Effector memory CD8-positive, alpha-beta T cell (primary cell): ENCODE results near the gene GAB2.
"Not testable (repeated sequence)": the region's sequence is repeated elsewhere in the genome, so short reads cannot be mapped to it uniquely, and the experiment has no call there.

Experiments
- ATAC-seq: fragments of 150-1000 bp; cut with Tn5 transposase; replicated peaks from 2 replicates; pipeline ENCODE4 v1.10.0; 2021; ENCODE audit warnings: mild to moderate bottlenecking, moderate library complexity
- DNase-seq, 3 experiments: peaks; one replicate each; pipeline ENCODE4 v3.0.0; 2021
- H3K27ac Mint-ChIP-seq, 2 donors: one replicate each; pipeline ENCODE4 v1.8.0; 2022; ENCODE audit warnings: mild to moderate bottlenecking in 2 of 2, mixed read lengths in 2 of 2, moderate library complexity in 2 of 2
- H3K27me3 Mint-ChIP-seq, 2 donors: one replicate each; pipeline ENCODE4 v1.8.0; 2022; ENCODE audit warnings: mixed read lengths in 2 of 2
- H3K36me3 Mint-ChIP-seq: one replicate; pipeline ENCODE4 v1.8.0; 2022; ENCODE audit warnings: mild to moderate bottlenecking, moderate library complexity, mixed read lengths; ENCODE audit not compliant: insufficient read depth
- H3K4me1 Mint-ChIP-seq, 2 donors: one replicate each; pipeline ENCODE4 v1.8.0; 2022; ENCODE audit warnings: low read depth in 2 of 2, mixed read lengths in 2 of 2
- H3K4me3 Mint-ChIP-seq, 2 donors: one replicate each; pipeline ENCODE4 v1.8.0; 2022; ENCODE audit warnings: mild to moderate bottlenecking in 2 of 2, mixed read lengths in 2 of 2, moderate library complexity in 2 of 2
- H3K9me3 Mint-ChIP-seq, 2 donors: one replicate each; pipeline ENCODE4 v1.8.0; 2022; ENCODE audit warnings: mixed read lengths in 2 of 2

GAB2 gene

DNA sequence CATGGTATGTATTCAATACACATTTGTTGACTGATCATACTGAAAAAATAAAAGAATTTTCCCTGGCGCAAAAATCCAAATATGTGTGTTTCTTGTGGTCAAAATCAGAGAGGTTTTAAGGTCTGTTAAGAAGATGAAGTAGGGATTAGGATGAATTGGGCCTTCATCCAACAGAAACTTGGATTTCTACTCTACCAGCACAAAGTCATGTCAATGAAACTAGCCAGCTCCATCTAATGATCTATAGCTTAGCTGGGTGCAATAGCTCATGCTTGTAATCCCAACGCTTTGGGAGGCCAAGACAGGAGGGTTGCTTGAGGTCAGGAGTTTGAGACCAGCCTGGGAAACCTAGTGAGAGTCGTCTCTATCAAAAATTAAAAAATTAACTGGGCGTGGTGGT lies 163.4 kb downstream of the GAB2 start:
- Mint-ChIP-seq H3K4me1 (no peaks in the 10 kb centered on the region), H3K9me3 (no peaks in the 10 kb centered on the region), H3K36me3 (no peaks in the 10 kb centered on the region), H3K4me3 (no peak overlapping the region), H3K27ac (no peak overlapping the region), H3K27me3 (no peaks in the 10 kb centered on the region)
- DNase-seq (no peak), ATAC-seq (no peak)

DNA sequence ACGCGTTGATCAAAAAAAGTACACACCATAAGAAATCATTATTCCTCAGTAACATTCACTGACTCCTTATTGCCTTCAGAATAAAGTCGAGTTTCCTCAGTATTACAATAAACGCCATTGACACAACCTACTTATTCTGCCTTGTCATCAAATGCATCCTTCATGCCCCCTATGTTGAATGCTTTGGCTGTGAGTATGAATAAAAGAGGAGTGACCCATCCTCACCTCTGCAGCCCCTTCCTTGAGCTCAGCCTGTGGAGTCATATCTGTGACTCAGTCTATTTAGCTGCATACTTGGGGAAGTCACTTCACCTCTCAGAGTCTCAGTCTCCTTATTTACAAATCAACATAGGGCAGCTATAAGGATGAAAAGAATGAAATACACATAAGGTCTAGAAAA lies 163.8 kb downstream of the GAB2 start:
- Mint-ChIP-seq H3K9me3 (no peaks in the 10 kb centered on the region), H3K27me3 (no peaks in the 10 kb centered on the region), H3K27ac (no peak overlapping the region), H3K4me3 (no peak overlapping the region), H3K36me3 (no peaks in the 10 kb centered on the region), H3K4me1 (no peaks in the 10 kb centered on the region)
- DNase-seq (no peak), ATAC-seq (no peak)

DNA sequence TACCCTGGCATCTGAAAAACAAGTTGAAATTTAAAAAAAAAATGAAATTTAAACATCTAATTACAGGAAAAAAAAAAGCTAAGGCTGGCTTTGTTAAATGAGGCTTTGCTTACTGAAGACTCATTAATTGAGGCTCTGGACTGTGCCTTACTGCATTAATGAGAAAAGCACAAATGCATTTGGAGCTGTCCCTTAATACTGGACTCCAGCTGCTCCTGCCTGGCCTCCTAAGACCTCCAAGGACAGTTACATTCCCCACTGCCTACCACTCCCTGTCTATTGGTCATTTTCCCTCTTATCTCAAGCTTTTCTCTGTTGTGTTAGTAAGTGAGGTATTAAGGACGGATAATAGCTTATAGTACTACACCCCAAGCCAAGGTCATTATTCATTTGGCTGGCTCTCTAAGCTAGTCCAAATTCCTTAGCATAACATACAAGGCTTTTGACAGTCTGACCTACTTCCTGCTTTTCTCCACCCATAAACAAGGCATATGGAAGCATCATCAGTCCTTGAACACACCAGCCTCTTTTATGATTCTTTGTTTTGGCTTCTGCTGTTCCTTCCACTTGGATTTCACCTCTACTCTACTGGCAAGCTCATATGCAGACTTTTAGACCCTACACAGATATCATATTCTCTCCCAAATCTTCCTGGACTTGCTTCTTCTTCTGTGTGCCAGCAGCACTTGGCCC lies 166.4 kb downstream of the GAB2 start:
- Mint-ChIP-seq H3K4me3 (no peak overlapping the region), H3K36me3 (peaks cover 3% of the 10 kb centered on the region), H3K27ac (no peak overlapping the region), H3K4me1 (no peaks in the 10 kb centered on the region), H3K9me3 (no peaks in the 10 kb centered on the region), H3K27me3 (no peaks in the 10 kb centered on the region)
- DNase-seq (no peak), ATAC-seq (no peak)

DNA sequence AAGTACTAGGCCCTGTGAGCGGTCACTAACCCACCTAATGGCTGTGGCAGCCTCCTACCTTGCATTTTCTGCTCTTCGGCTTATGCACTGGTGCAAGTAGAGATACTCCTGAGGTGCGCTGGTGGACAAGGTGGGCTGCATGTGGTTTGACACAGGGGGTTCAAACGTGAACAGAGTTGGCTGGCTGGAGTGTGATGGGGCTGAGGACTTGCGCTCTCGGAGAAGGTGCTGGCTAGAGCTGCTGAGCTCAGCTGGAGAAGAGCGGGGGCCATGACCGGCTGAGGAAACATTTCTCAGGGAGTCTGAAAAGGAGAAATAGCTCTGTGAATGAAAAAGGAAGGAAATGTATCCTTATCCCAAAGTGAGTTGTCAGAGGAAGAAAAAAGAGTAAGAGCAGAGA lies 167.5 kb downstream of the GAB2 start:
- H3K9me3 Mint-ChIP-seq = no peaks in the 10 kb centered on the region
- H3K27me3 Mint-ChIP-seq = no peaks in the 10 kb centered on the region
- H3K36me3 Mint-ChIP-seq = peaks cover 3% of the 10 kb centered on the region
- no peak overlapping the region for H3K27ac Mint-ChIP-seq
- DNase-seq (no peak), ATAC-seq (no peak)
- H3K4me3 Mint-ChIP-seq = no peak overlapping the region
- H3K4me1 Mint-ChIP-seq = no peaks in the 10 kb centered on the region

DNA sequence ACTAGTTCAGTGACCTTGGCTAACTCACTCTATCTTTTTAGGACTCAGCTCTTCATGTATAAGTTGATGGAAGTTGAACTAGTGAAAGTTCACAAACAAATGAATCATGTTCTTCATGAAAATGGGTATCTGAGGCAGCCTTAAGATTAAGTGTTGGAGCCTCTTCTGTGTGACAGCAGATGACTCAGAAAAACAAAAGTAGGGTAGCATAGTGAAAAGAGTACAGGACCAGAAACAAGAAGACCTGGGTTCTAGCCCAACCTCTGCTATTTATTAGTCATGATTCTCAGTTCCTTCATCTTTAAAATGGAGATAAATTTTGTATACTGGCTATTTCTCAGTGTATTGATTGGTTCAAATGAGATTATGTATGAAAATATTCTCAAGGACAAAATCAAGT lies 168.7 kb downstream of the GAB2 start:
- Mint-ChIP-seq H3K27me3 (no peaks in the 10 kb centered on the region), H3K4me3 (no peak overlapping the region), H3K27ac (no peak overlapping the region), H3K9me3 (no peaks in the 10 kb centered on the region), H3K36me3 (peaks cover 3% of the 10 kb centered on the region), H3K4me1 (no peaks in the 10 kb centered on the region)
- DNase-seq = no peak
- no peak for ATAC-seq

DNA sequence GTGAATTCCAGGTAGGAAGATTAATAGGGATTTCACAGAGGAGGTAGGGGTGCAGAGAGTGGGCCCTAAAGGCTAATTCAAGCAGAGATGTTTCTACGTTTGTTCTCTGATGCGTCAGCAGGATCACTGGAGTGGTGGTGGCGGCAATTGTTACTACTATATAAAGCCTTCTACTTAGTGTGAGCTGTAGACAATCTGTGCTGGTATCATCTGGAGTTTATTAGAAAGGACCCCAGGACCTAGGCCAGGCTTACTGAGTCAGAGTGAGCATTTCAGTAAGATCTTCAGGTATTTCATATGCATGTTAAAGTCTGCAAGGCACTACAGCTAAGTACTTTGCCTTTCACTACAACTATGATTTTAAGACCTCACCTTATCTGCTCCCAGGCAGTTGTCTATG lies 169.4 kb downstream of the GAB2 start:
- no peaks in the 10 kb centered on the region for H3K9me3 Mint-ChIP-seq
- DNase-seq = no peak
- no peak for ATAC-seq
- no peaks in the 10 kb centered on the region for H3K4me1 Mint-ChIP-seq
- peaks cover 3% of the 10 kb centered on the region for H3K36me3 Mint-ChIP-seq
- H3K27me3 Mint-ChIP-seq = no peaks in the 10 kb centered on the region
- no peak overlapping the region for H3K4me3 Mint-ChIP-seq
- H3K27ac Mint-ChIP-seq = no peak overlapping the region

DNA sequence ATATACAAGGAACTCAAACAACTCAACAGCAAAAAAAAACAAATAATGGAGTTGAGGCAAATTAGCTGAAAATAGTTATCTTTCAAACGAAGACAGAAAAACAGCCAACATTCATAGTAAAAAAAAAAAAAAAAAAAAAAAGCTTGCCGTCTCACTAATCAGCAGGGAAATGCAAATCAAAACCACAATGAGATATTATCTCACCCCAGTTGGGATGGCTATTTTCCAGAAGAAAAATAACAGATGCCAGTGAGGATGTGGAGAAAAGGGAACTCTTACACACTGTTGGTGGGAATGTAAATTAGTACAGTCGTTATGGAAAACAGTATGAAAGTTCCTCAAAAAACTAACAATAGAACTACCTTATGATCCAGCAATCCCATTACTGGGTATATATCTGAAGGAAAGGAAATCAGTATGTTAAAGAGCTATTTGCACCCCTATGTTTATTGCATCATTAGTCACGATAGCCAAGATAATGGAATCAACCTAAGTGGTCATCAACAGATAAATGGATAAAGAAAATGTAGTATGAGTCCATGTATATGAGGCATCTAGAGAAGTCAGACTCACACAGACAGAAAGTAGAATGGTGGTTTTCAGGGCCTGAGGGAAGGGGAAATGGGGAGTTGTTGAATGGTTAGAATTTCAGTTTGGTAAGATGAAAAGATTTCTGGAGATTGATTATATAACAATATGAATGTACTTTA lies 172.9 kb downstream of the GAB2 start:
- Mint-ChIP-seq H3K4me3 (no peak overlapping the region), H3K4me1 (no peaks in the 10 kb centered on the region), H3K27ac (no peak overlapping the region), H3K9me3 (peaks cover 4 to 16% of the 10 kb centered on the region in 2 donors), H3K27me3 (no peaks in the 10 kb centered on the region), H3K36me3 (peaks cover 6% of the 10 kb centered on the region)
- DNase-seq (no peak), ATAC-seq (no peak)

DNA sequence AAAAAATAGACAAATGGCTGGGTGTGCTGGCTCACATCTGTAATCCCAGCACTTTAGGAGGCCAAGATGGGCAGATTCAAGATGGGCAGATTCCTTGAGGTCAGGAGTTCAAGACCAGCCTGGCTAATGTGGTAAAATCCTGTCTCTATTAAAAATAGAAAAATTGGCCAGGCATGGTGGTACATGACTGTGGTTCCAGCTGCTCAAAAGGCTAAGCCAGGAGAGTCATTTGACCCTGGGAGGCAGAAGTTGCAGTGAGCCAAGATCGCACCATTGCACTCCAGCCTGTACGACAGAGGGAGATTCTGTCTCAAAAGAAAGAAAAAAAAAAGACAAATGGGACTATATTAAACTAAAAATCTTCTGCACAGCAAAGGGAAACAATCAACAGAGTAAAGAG lies 173.5 kb downstream of the GAB2 start:
- Mint-ChIP-seq H3K36me3 (peaks cover 6% of the 10 kb centered on the region), H3K27me3 (no peaks in the 10 kb centered on the region), H3K27ac (no peak overlapping the region), H3K4me3 (no peak overlapping the region), H3K4me1 (no peaks in the 10 kb centered on the region), H3K9me3 (peaks cover 4 to 16% of the 10 kb centered on the region in 2 donors)
- DNase-seq = no peak
- ATAC-seq = no peak

DNA sequence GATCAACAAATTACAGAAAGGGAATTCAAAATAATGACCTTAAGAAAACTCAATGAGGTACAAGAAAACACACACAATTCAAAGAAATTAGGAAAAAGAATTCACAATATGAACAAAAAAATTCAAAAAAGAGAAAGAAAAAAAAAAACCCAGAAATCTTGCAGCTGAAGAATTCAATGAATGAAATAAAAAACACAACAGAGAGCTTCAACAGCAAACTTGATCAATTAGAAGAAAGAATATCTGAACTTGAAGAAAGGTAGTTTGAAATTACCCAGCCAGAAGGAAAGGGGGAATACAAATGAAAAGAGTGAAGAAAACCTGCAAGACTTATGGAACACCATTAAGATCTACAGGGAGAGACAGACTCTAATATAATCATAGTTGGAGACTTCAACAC lies 176.1 kb downstream of the GAB2 start:
- H3K36me3 Mint-ChIP-seq = peaks cover 2% of the 10 kb centered on the region
- DNase-seq (no peak), ATAC-seq (no peak)
- peaks cover 4 to 28% of the 10 kb centered on the region in 2 donors for H3K9me3 Mint-ChIP-seq
- H3K27me3 Mint-ChIP-seq = peaks cover 12 to 14% of the 10 kb centered on the region in 2 donors
- no peaks in the 10 kb centered on the region for H3K4me1 Mint-ChIP-seq
- H3K4me3 Mint-ChIP-seq = no peak overlapping the region
- H3K27ac Mint-ChIP-seq = no peak overlapping the region

DNA sequence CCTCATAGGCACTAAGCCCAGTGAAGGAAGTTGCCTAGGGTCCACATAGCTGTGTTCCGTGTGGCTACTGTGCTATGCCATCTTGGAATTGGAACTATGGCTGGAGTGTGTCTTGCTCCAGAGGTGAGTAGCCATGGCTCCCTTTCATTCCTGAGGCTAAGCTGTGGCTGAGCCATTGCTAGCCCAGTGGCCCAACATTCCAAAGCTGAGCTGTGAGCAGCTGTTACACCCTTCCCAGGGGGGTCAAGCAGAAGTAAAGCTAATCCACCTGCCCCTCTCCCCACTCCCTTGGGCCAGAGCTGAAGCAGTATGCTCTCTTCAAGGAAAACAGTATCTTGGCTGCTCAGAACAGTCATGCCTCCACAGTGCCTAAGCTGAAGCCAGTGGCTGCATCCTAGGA lies 177.8 kb downstream of the GAB2 start:
- peaks cover 2% of the 10 kb centered on the region for H3K36me3 Mint-ChIP-seq
- peaks cover 4 to 28% of the 10 kb centered on the region in 2 donors for H3K9me3 Mint-ChIP-seq
- H3K4me3 Mint-ChIP-seq = no peak overlapping the region
- ATAC-seq (no peak), DNase-seq (no peak)
- peaks cover 12 to 14% of the 10 kb centered on the region in 2 donors for H3K27me3 Mint-ChIP-seq
- no peak overlapping the region for H3K27ac Mint-ChIP-seq
- H3K4me1 Mint-ChIP-seq = no peaks in the 10 kb centered on the region

DNA sequence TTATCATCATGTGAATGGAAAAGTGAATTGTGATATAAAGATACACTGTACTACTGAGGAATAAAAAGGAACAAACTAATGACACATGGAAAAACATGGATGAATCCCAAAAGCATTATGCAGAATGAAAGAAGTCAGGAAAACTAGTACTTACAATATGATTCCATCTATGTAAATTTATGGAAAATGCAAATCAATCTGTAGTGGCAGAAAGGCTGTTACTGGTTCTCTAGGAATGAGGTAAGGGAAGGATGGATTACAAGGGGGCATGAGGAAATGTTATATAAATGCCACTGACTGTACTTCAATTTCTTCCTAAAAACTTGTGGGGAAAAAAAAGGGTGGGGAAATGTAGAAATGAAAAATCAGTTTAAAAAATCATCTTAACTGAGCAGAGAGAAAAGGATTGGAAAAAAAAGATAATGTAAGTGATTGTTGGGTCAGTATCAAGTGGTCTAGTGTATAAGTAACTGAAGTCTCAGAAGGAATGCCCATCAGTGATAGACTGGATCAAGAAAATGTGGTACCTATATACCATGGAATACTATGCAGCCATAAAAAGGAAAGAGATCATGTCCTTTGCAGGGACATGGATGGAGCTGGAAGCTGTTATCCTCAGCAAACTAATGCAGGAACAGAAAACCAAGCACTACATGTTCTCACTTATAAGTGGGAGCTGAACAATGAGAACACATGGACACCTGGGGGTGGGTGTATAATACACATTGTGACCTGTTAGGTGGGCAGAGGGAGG lies 180.2 kb downstream of the GAB2 start:
- DNase-seq (no peak), ATAC-seq (no peak)
- Mint-ChIP-seq H3K27me3 (peaks cover 12 to 14% of the 10 kb centered on the region in 2 donors), H3K9me3 (peaks cover 4 to 28% of the 10 kb centered on the region in 2 donors), H3K4me3 (no peak overlapping the region), H3K36me3 (peaks cover 2% of the 10 kb centered on the region), H3K27ac (no peak overlapping the region), H3K4me1 (no peaks in the 10 kb centered on the region)

DNA sequence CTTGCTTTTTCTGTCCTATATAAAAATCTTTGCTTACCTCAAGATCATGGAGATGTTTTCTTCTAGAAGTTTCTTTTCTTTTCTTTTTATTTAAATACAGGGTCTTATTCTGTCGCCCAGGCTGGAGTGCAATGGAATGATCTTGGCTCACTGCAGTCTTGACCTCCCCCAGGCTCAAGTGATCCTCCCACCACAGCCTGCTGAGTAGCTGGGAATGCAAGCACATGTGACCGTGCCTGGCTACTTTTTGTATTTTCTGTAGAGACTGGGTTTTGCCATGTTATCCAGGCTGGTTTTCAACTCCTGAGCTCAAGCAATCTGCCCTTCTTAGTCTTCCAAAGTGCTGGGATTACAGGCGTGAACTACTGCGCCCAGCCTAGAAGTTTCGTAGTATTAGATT lies 183.6 kb downstream of the GAB2 start:
- Mint-ChIP-seq H3K27me3 (peaks cover 12 to 14% of the 10 kb centered on the region in 2 donors), H3K27ac (no peak overlapping the region), H3K9me3 (peaks cover 0 to 12% of the 10 kb centered on the region in 2 donors), H3K4me3 (no peak overlapping the region), H3K36me3 (peaks cover 2% of the 10 kb centered on the region), H3K4me1 (no peaks in the 10 kb centered on the region)
- no peak for DNase-seq
- ATAC-seq = no peak

DNA sequence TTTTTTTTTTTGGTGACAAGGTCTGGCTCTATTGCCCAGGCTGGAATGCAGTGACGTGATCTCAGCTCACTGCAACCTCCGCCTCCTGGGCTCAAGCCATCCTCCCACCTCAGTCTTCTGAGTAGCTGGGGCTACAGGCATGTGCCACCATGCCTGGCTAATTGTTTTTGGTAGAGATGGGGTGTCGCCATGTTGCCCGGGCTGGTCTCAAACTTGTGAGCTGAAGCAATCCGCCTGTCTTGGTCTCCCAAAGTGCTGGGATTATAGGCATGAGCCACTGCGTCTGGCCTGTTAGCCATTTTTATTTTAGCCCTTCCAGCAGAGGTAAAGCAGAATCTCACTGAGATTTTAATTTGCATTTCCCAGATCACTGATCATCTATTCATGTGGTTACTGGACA lies 184.6 kb downstream of the GAB2 start:
- not testable (repeated sequence) for DNase-seq, H3K36me3 Mint-ChIP-seq, H3K4me3 Mint-ChIP-seq, H3K4me1 Mint-ChIP-seq, H3K27ac Mint-ChIP-seq, ATAC-seq
- Mint-ChIP-seq H3K27me3 (peaks cover 12 to 14% of the 10 kb centered on the region in 2 donors), H3K9me3 (peaks cover 0 to 12% of the 10 kb centered on the region in 2 donors)
